ENCODE results near the gene CNTN1. TPM values are rescaled to one million over a fixed set of nuclear protein-coding genes. Genes with fewer than 3 reads are reported as not detected.

Gene CNTN1
- total RNA-seq, 1 experiment from 2014 or later, result 6.5 TPM

GRCh38 chr12:41013881-41014642, 321.8 kb downstream of the CNTN1 start:
- H3K36me3 Mint-ChIP-seq (ENCODE audit: insufficient read depth in 1 of 3, low read depth in 3 of 3), result peaks cover 16 to 25% (median 17%) of the 10 kb centered on the region in 3 experiments
- H3K23ac ChIP-seq (ENCODE audit: insufficient read length, low read depth, low read length), result no peak overlapping the region
- H2BK12ac ChIP-seq (ENCODE audit: insufficient read length, low read depth, low read length), result no peak overlapping the region
- WGBS (ENCODE audit: extremely low coverage, insufficient read length, low lambda C conversion rate), result no CpG with 5 or more reads among the region's 1 CpG
- H3K79me2 ChIP-seq (ENCODE audit: insufficient read depth, low read length), result no peaks in the 10 kb centered on the region
- DNase-seq, result no peak
- no peak overlapping the region for H3K4ac ChIP-seq (ENCODE audit: low read depth, low read length)
- H4K20me1 ChIP-seq (ENCODE audit: control insufficient read depth, insufficient read depth, insufficient read length), result no peaks in the 10 kb centered on the region
- H3K56ac ChIP-seq (ENCODE audit: insufficient read length, low read depth, low read length), result no peak overlapping the region
- H3K18ac ChIP-seq (ENCODE audit: insufficient read length, low read depth, low read length), result no peak overlapping the region
- no peak overlapping the region for H3T11ph ChIP-seq (ENCODE audit: low read length)
- no peaks in the 10 kb centered on the region for H3K23me2 ChIP-seq (ENCODE audit: insufficient read length, low read depth, low read length, poor library complexity, severe bottlenecking)
- H3K9me3 ChIP-seq (ENCODE audit: control insufficient read depth, low read depth, low read length), result peaks cover 32% of the 10 kb centered on the region
- H3K4me1 ChIP-seq (ENCODE audit: insufficient read depth, low read length), result no peaks in the 10 kb centered on the region
- H3K4me3 Mint-ChIP-seq, result no peak overlapping the region
- no peak overlapping the region for H3K9ac ChIP-seq (ENCODE audit: extremely low read depth, insufficient read length, low read length)
- no peaks in the 10 kb centered on the region for H3K79me1 ChIP-seq (ENCODE audit: insufficient read depth, low read depth, low read length, poor library complexity, severe bottlenecking)
- peaks cover 28 to 40% of the 10 kb centered on the region in 2 experiments for H3K9me3 Mint-ChIP-seq
- no peaks in the 10 kb centered on the region for H3K27me3 ChIP-seq (ENCODE audit: insufficient read depth, low read length)
- no peak for TF ChIP-seq CTCF (conservative IDR thresholded peaks at IDR 0.05)
- no peak overlapping the region for H4K8ac ChIP-seq (replicated peaks; ENCODE audit: insufficient read length, low read depth, low read length)
- no peak overlapping the region for H2AK5ac ChIP-seq (ENCODE audit: insufficient read length, low read length)
- no peak overlapping the region for H3K27ac ChIP-seq (ENCODE audit: insufficient read length, low read depth, low read length)
- H3K4me2 ChIP-seq (ENCODE audit: insufficient read depth, insufficient read length, low read length), result no peak overlapping the region
- no peak overlapping the region for H2AFZ ChIP-seq (ENCODE audit: low read length)
- no peak overlapping the region for H3K14ac ChIP-seq (ENCODE audit: insufficient read depth, low read length)
- H3K27me3 Mint-ChIP-seq (ENCODE audit: low read depth), result no peaks in the 10 kb centered on the region
- no peak overlapping the region for H2BK20ac ChIP-seq (ENCODE audit: low read depth, low read length, poor library complexity, severe bottlenecking)
- no peak overlapping the region for H2BK15ac ChIP-seq (ENCODE audit: low read depth, low read length)
- no peak overlapping the region for H2BK5ac ChIP-seq (ENCODE audit: insufficient read length, low read length)
- H4K5ac ChIP-seq (ENCODE audit: insufficient read length, low read depth, low read length), result no peak overlapping the region
- H3K4me1 Mint-ChIP-seq, result no peaks in the 10 kb centered on the region
- H4K91ac ChIP-seq (ENCODE audit: insufficient read length, low read depth, low read length), result no peak overlapping the region
- no peak overlapping the region for H2BK120ac ChIP-seq (ENCODE audit: low read depth, low read length, poor library complexity, severe bottlenecking)
- no peak overlapping the region for H3K27ac Mint-ChIP-seq

Data from H9 (cell line).